Body of pancreas (tissue), 4 donors: ENCODE data around the gene ZNF124. TPM values are rescaled to one million over a fixed set of nuclear protein-coding genes. Genes with fewer than 3 reads are reported as not detected.
"Not testable (repeated sequence)": the region's sequence is repeated elsewhere in the genome, so short reads cannot be mapped to it uniquely, and the experiment has no call there.

ENCODE experiments used
- ATAC-seq: fragments of 150-250 bp; one replicate; pipeline ENCODE4 v1.9.1; 2016
- DNase-seq, 4 donors: peaks; one replicate each; pipeline ENCODE4 v3.0.0-alpha.2; 2019
- H3K27ac ChIP-seq, 4 donors: fragments of 200-600 bp; sonication (generic); 1 replicate in 3 of 4; 2 replicates in 1 of 4; pipeline versions ENCODE4 v1.5.1 to v1.6.1; 2016 to 2019; ENCODE audit warnings: mild to moderate bottlenecking in 1 of 4, mixed read lengths in 1 of 4, moderate library complexity in 1 of 4
- H3K27me3 ChIP-seq, 2 donors: fragments of 200-600 bp; sonication (generic); one replicate each; pipeline ENCODE4 v1.6.0; 2016; ENCODE audit warnings: mild to moderate bottlenecking in 1 of 2
- H3K36me3 ChIP-seq, 2 donors: fragments of 200-600 bp; sonication (generic); replicated peaks in 1 of 2; 2 replicates each; pipeline ENCODE4 v1.5.1; 2016; ENCODE audit warnings: low read depth in 2 of 2; ENCODE audit not compliant: insufficient read depth in 1 of 2
- H3K4me1 ChIP-seq: fragments of 200-600 bp; sonication (generic); one replicate; pipeline ENCODE4 v1.6.0; 2016
- H3K4me3 ChIP-seq, 2 donors: fragments of 200-600 bp; sonication (generic); 1 replicate in 1 of 2; 2 replicates in 1 of 2; pipeline ENCODE4 v1.5.1; 2016 to 2019
- H3K9me3 ChIP-seq, 3 donors: fragments of 200-600 bp; sonication (generic); 1 replicate in 2 of 3; 2 replicates in 1 of 3; pipeline ENCODE4 v1.5.1; 2016
- POLR2A ChIP-seq, 3 donors: fragments of 450-650 bp; IDR thresholded peaks; one replicate each; pipeline ENCODE4 v1.6.1; 2016; ENCODE audit warnings: antibody characterized with exemption in 3 of 3, mild to moderate bottlenecking in 2 of 3
- WGBS, 2 donors: methylation state at CpG; one replicate each; pipeline ENCODE4 v1.1.5; 2017; 5-methylcytosine and 5-hydroxymethylcytosine counted together
- intact Hi-C: fragments of 100-400 bp; cut with DNase I; formaldehyde crosslinking; loops from one replicate; pipeline ENCODE4 v1.15.1; 2023
- total RNA-seq, 2 donors: library from RNA; depleted of rRNA; stranded (reverse); fragments of >200 nt; gene quantifications; one replicate each; pipeline ENCODE4 v1.1.0, GENCODE V29; 2016
- TF ChIP-seq, protein P1 (sequence below), 7 experiments: fragments of 450-650 bp in 4 of 7; fragments of 200-600 bp in 3 of 7; sonication (generic) in 3 of 7; IDR thresholded peaks; one replicate each; pipeline ENCODE4 v1.5.1; 2016 to 2019; ENCODE audit warnings: antibody characterized with exemption in 7 of 7

The ZNF124 gene
- total RNA-seq, 2 donors from 2014 or later: 20.8 to 32.4 TPM

DNA sequence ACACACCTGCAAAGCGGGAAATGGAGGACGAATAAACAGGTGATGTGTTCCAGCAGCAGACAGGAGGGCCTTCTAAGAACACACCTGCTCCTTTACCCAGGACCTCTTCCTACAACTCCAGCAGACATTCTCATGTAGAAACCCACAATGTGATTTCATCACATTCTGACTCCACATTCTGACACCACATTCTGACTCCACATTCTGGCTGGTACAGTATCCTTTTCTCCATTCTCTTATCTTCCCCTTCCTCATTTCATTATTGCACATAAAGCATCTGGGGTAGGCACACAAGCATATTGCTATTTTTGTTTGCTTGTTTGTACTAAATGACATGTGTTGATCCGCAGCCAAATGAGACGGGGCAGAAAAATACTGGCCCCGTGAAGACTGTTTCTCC lies 3.6 kb upstream of the ZNF124 start:
- Histone ChIP-seq H3K4me1 (no peaks in the 10 kb centered on the region), H3K9me3 (no peaks in the 10 kb centered on the region), H3K36me3 (no peaks in the 10 kb centered on the region), H3K27me3 (no peaks in the 10 kb centered on the region), H3K27ac (no peak overlapping the region), H3K4me3 (no peak overlapping the region)
- 61 to 69% methylated on average over 5 of the region's 5 CpGs for WGBS, 2 donors
- intact Hi-C loops: loop anchor here (10.0 kb wide), 1 partner anchor 51 kb away; no protein-coding TSS in a partner anchor
- TF ChIP-seq, protein P1, sequence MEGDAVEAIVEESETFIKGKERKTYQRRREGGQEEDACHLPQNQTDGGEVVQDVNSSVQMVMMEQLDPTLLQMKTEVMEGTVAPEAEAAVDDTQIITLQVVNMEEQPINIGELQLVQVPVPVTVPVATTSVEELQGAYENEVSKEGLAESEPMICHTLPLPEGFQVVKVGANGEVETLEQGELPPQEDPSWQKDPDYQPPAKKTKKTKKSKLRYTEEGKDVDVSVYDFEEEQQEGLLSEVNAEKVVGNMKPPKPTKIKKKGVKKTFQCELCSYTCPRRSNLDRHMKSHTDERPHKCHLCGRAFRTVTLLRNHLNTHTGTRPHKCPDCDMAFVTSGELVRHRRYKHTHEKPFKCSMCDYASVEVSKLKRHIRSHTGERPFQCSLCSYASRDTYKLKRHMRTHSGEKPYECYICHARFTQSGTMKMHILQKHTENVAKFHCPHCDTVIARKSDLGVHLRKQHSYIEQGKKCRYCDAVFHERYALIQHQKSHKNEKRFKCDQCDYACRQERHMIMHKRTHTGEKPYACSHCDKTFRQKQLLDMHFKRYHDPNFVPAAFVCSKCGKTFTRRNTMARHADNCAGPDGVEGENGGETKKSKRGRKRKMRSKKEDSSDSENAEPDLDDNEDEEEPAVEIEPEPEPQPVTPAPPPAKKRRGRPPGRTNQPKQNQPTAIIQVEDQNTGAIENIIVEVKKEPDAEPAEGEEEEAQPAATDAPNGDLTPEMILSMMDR (IDR thresholded peaks at IDR 0.05): no peak
- TF ChIP-seq POLR2A (IDR thresholded peaks at IDR 0.05): no peak
- DNase-seq: no peak
- ATAC-seq: no peak

DNA sequence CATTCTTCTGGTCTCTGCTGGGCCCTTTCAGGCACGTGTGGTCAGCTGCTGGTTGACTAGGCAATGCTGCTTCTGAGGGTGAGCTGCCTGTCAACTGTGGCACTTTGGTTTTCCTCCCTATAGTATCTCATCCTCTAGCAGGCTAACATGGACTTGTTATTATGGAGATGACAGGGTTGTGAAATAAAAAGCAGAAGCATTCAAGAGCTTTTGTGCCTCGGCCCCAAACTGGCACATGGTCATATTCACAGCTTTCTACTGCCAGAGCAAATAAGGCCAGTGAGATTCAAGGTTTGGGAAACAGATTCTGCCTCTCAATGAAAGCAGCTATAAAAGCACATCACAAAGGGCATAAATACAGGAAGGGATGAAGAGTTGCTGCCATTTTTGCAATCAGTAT lies 1.6 kb upstream of the ZNF124 start:
- DNase-seq (no peak), ATAC-seq (no peak)
- Histone ChIP-seq H3K27ac (no peak overlapping the region), H3K4me1 (no peaks in the 10 kb centered on the region), H3K27me3 (no peaks in the 10 kb centered on the region), H3K36me3 (no peaks in the 10 kb centered on the region), H3K9me3 (no peaks in the 10 kb centered on the region), H3K4me3 (no peak overlapping the region)
- TF ChIP-seq, protein P1 (IDR thresholded peaks at IDR 0.05): no peak
- no peak for TF ChIP-seq POLR2A (IDR thresholded peaks at IDR 0.05)
- WGBS, 2 donors: 42 to 48% methylated on average over 2 of the region's 2 CpGs
- intact Hi-C loops: loop anchor here (10.0 kb wide), 1 partner anchor 49 kb away; no protein-coding TSS in a partner anchor

DNA sequence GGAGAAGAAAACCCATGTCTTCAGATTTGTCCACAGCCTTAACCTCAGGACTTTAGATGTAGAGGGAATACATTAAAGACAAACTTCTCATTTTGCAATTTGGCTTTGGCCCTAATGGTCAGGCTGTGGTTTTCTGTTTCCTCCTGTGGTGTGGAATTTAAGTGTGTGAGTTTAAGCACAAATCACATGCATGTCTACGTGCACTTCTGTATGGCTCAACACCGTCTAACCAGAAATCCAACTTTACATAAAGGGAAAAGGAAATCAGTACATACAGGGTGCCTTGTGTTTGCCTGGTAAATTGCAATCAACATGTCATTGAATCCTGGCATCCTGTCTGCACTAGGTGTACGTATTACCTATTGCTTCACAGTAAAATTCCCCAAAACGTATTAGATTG lies 1.2 kb upstream of the ZNF124 start:
- H3K36me3 ChIP-seq: no peaks in the 10 kb centered on the region
- TF ChIP-seq, protein P1 (IDR thresholded peaks at IDR 0.05): no peak
- TF ChIP-seq POLR2A (IDR thresholded peaks at IDR 0.05): no peak
- H3K27ac ChIP-seq: no peak overlapping the region
- intact Hi-C loops: loop anchor here (10.0 kb wide), 1 partner anchor 48 kb away; no protein-coding TSS in a partner anchor
- no peaks in the 10 kb centered on the region for H3K9me3 ChIP-seq
- H3K27me3 ChIP-seq: no peaks in the 10 kb centered on the region
- DNase-seq (peak in 1 of 4 donors; percentile 14), ATAC-seq (no peak)
- WGBS, 2 donors: 74 to 83% methylated on average over 4 of the region's 4 CpGs
- H3K4me3 ChIP-seq: no peak overlapping the region
- H3K4me1 ChIP-seq: no peaks in the 10 kb centered on the region

DNA sequence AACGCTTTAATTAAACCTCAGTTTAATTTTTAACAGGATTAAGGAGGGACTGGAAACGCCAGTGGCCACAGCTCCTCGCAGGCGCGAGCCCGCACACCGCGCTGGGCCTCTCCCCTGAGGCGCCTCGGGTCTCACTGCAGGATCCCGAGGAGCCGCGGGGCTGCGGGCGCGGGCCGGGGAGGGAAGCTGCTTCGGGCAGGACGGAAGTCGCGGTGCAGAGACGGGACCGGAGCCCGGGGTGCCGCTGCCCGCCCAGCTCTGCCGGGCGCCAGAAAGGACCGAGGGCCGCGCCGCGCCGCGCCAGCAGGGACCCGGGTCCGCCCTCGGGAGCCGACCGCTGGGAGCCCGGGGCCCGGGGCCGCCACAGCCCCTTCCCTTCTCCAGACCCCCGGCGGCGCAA lies 377 bp downstream of the ZNF124 start:
- ATAC-seq: peak; percentile 75
- H3K4me3 ChIP-seq, H3K4me1 ChIP-seq, H3K36me3 ChIP-seq, DNase-seq, H3K9me3 ChIP-seq, H3K27ac ChIP-seq, H3K27me3 ChIP-seq: not testable (repeated sequence)
- intact Hi-C loops: loop anchor here (10.0 kb wide), 1 partner anchor 47 kb away; no protein-coding TSS in a partner anchor
- no CpG with 5 or more reads among the region's 46 CpGs for WGBS, 2 donors

DNA sequence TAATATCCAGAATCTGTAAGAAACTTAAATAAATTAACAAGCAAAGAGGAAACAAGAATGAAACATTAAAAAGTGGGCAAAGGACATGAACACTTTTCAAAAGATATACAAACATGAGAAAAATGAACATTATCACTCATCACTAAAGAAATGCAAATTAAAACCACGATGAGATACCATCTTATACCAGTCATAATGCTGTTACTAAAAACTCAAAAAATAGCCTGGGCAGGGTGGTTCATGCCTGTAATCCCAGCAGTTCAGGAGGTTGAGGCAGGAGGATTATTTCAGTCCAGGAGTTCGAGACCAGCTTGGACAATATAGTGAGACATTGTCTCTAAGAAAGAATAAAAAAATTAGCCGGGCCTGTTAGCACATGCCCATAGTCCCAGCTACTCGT lies 6.1 kb downstream of the ZNF124 start:
- intact Hi-C loops: no loop called here

More for the DNA sequence above, 6.1 kb downstream of the ZNF124 start:
- no peaks in the 10 kb centered on the region for H3K27me3 ChIP-seq
- no peak overlapping the region for H3K4me3 ChIP-seq
- peaks cover 0 to 8% (median 0%) of the 10 kb centered on the region in 3 donors for H3K9me3 ChIP-seq
- WGBS, 2 donors: 93 to 99% methylated on average over 4 of the region's 4 CpGs
- no peak for TF ChIP-seq POLR2A (IDR thresholded peaks at IDR 0.05)
- TF ChIP-seq, protein P1 (IDR thresholded peaks at IDR 0.05): no peak
- DNase-seq: no peak
- no peaks in the 10 kb centered on the region for H3K4me1 ChIP-seq
- H3K27ac ChIP-seq: no peak overlapping the region
- no peaks in the 10 kb centered on the region for H3K36me3 ChIP-seq
- no peak for ATAC-seq
